ENCODE results near the gene TNNT3.

- TF ChIP-seq, protein P1, sequence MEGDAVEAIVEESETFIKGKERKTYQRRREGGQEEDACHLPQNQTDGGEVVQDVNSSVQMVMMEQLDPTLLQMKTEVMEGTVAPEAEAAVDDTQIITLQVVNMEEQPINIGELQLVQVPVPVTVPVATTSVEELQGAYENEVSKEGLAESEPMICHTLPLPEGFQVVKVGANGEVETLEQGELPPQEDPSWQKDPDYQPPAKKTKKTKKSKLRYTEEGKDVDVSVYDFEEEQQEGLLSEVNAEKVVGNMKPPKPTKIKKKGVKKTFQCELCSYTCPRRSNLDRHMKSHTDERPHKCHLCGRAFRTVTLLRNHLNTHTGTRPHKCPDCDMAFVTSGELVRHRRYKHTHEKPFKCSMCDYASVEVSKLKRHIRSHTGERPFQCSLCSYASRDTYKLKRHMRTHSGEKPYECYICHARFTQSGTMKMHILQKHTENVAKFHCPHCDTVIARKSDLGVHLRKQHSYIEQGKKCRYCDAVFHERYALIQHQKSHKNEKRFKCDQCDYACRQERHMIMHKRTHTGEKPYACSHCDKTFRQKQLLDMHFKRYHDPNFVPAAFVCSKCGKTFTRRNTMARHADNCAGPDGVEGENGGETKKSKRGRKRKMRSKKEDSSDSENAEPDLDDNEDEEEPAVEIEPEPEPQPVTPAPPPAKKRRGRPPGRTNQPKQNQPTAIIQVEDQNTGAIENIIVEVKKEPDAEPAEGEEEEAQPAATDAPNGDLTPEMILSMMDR (IDR thresholded peaks at IDR 0.05), result no peak
- TF ChIP-seq POLR2A (IDR thresholded peaks at IDR 0.05), result no peak
Observed at GRCh38 chr11:1927026-1927847, 7.7 kb downstream of the TNNT3 start.

All from body of pancreas (tissue), 4 donors.